OCI-LY3 (cell line): ENCODE data around the gene FAM98A.

Experiments
- CTCF ChIP-seq: fragments of 200-600, 300-600 bp; sonication (generic); IDR thresholded peaks from 2 replicates; pipeline ENCODE4 v1.5.1; 2014; ENCODE audit warnings: antibody characterized with exemption, low read length, low read depth
- EZH2phosphoT487 ChIP-seq: fragments of 200-600 bp; shearing (Covaris generic); IDR thresholded peaks from 2 replicates; pipeline ENCODE4 v1.6.1; 2018; ENCODE audit warnings: antibody characterized with exemption, mixed run types, low read depth

DNA sequence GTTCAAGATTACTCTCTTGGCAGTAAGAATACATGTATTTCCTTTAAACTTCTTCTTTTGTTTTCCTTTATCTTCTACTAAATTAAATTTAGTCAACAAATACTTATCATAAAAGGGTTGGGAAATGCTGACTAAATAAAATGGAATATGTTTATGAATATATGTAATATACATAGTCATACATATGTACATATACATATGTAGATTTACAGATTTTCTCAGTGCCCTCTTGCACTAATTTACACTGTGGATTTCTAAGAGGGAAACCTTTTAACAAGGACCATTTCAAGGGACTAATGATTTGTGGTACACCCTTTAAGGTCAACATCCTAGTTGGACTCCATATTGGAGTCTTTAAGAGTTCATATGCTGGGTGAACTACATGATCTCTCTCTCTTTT is 37.2 kb downstream of the FAM98A start:
- TF ChIP-seq CTCF = no peak
- TF ChIP-seq EZH2phosphoT487 = no peak
